Neuron (in vitro differentiated cells): ENCODE measurements around the gene NAA38.

ENCODE experiments used
- H2AFZ ChIP-seq: one replicate; pipeline ENCODE4 v1.6.1; 2013; ENCODE audit warnings: low read depth, mild to moderate bottlenecking, inconsistent platforms, low read length, moderate library complexity
- H3K27me3 ChIP-seq: one replicate; pipeline ENCODE4 v1.6.1; 2013; ENCODE audit warnings: low read length; ENCODE audit not compliant: insufficient read depth
- H3K36me3 ChIP-seq: one replicate; pipeline ENCODE4 v1.6.1; 2013; ENCODE audit warnings: low read length; ENCODE audit not compliant: insufficient read depth
- H3K4me1 ChIP-seq: one replicate; pipeline ENCODE4 v1.6.1; 2013; ENCODE audit warnings: low read length; ENCODE audit not compliant: insufficient read depth
- H3K4me3 ChIP-seq: 2 replicates; pipeline ENCODE4 v1.5.1; 2013; ENCODE audit warnings: mild to moderate bottlenecking, low read length, moderate library complexity
- H3K9me3 ChIP-seq: one replicate; pipeline ENCODE4 v1.6.1; 2013; ENCODE audit warnings: low read length

The NAA38 gene

GRCh38 chr17:7807206-7807605 is 50.2 kb downstream of the NAA38 start:
- Histone ChIP-seq H3K27me3 (peaks cover 5% of the 10 kb centered on the region), H3K9me3 (no peaks in the 10 kb centered on the region), H3K4me3 (no peak overlapping the region), H3K36me3 (no peaks in the 10 kb centered on the region), H2AFZ (no peak overlapping the region), H3K4me1 (no peaks in the 10 kb centered on the region)
